Activated CD4-positive, CD25-positive, alpha-beta regulatory T cell treated with anti-CD3 and anti-CD28 coated beads, Interleukin-2, amount 50 U/mL, for 24 hours (primary cell): ENCODE results near the gene EGFL7.
A peak's percentile ranks its signal among the peaks of the same experiment; 100 is the strongest.

ENCODE experiments used
- ATAC-seq, 2 donors: fragments of 150-1000 bp; cut with Tn5 transposase; one replicate each; pipeline ENCODE4 v1.10.0; 2021; ENCODE audit warnings: mild to moderate bottlenecking in 1 of 2, moderate library complexity in 1 of 2

Gene EGFL7

GRCh38 chr9:136661641-136662325 is 933 bp upstream of the EGFL7 start:
- no peak for ATAC-seq

- ATAC-seq: no peak
Measured at GRCh38 chr9:136662326-136662655, 425 bp upstream of the EGFL7 start.

- no peak for ATAC-seq
Measured at GRCh38 chr9:136664000-136664915, 1.5 kb downstream of the EGFL7 start.

- peak in 1 of 2 donors; percentile 21 for ATAC-seq
Measured at GRCh38 chr9:136665111-136665703, 2.5 kb downstream of the EGFL7 start.

GRCh38 chr9:136665704-136666371 is 3.1 kb downstream of the EGFL7 start:
- peak; percentile 29 to 46 for ATAC-seq

- ATAC-seq: no peak
Measured at GRCh38 chr9:136666372-136667213, 3.9 kb downstream of the EGFL7 start.

GRCh38 chr9:136667214-136667939 is 4.7 kb downstream of the EGFL7 start:
- no peak for ATAC-seq

- no peak for ATAC-seq
Measured at GRCh38 chr9:136667940-136668760, 5.4 kb downstream of the EGFL7 start.

GRCh38 chr9:136668983-136669790 is 6.5 kb downstream of the EGFL7 start:
- ATAC-seq: no peak

- ATAC-seq: no peak
Measured at GRCh38 chr9:136669791-136670464, 7.2 kb downstream of the EGFL7 start.

GRCh38 chr9:136670576-136671253 is 8.0 kb downstream of the EGFL7 start:
- no peak for ATAC-seq

- no peak for ATAC-seq
Measured at GRCh38 chr9:136671254-136671614, 8.5 kb downstream of the EGFL7 start.

- ATAC-seq: no peak
Measured at GRCh38 chr9:136671646-136672430, 9.1 kb downstream of the EGFL7 start.

- ATAC-seq: no peak
Measured at GRCh38 chr9:136672431-136673087, 9.8 kb downstream of the EGFL7 start.

GRCh38 chr9:136673088-136673974 is 10.6 kb downstream of the EGFL7 start:
- ATAC-seq: no peak
